H1 (cell line): ENCODE measurements around the gene MZT1. TPM values are rescaled to one million over a fixed set of nuclear protein-coding genes. Genes with fewer than 3 reads are reported as not detected.

Experiments
- EGR1 ChIP-seq: IDR thresholded peaks from 2 replicates; pipeline ENCODE4 v1.6.1; 2011; ENCODE audit warnings: low read depth, low read length, borderline replicate concordance
- EP300 ChIP-seq, 2 experiments: IDR thresholded peaks; 1 replicate in 1 of 2; 2 replicates in 1 of 2; pipeline ENCODE4 v1.6.1; 2011 to 2012; ENCODE audit warnings: low read depth in 2 of 2, low read length in 2 of 2, mild to moderate bottlenecking in 2 of 2, borderline replicate concordance in 1 of 2, inconsistent platforms in 1 of 2, moderate library complexity in 1 of 2
- GABPA ChIP-seq: IDR thresholded peaks from 2 replicates; pipeline ENCODE4 v1.6.1; 2011; ENCODE audit warnings: mild to moderate bottlenecking, low read length, moderate library complexity, borderline replicate concordance; ENCODE audit not compliant: insufficient read depth
- SIN3A ChIP-seq, 2 experiments: IDR thresholded peaks in 1 of 2; conservative IDR thresholded peaks in 1 of 2; 2 replicates each; pipeline ENCODE4 v1.6.1; 2011 to 2012; ENCODE audit warnings: low read length in 2 of 2, improper control_type of control experiment in 1 of 2, low read depth in 1 of 2, mild to moderate bottlenecking in 1 of 2
- polyA plus RNA-seq, 7 experiments: library from polyadenylated mRNA; depleted of rRNA in 3 of 7; stranded (reverse) in 5 of 7; unstranded in 2 of 7; fragments of >200 nt in 5 of 7; fragments of 200-250 nt in 2 of 7; gene quantifications; 1 replicate in 5 of 7; 2 replicates in 1 of 7; 4 replicates in 1 of 7; pipeline versions ENCODE4 v1.2.1 to v1.2.3, GENCODE V29; 2011 to 2013; ENCODE audit warnings: missing spikeins in 2 of 7, mixed read lengths in 2 of 7
- total RNA-seq: library from RNA; stranded (reverse); fragmentation: NEBNext Ultra II Directional; extraction: Animal tissue kit (Norgen Biotek cat#: 25700); gene quantifications from 2 replicates; pipeline ENCODE4 v1.2.1, GENCODE V29; 2021
- TF ChIP-seq, protein P1 (sequence below): IDR thresholded peaks from 2 replicates; pipeline ENCODE4 v1.6.1; 2012; ENCODE audit warnings: inconsistent platforms

MZT1 gene
- total and polyA plus RNA-seq, 2 of the 8 experiments (the other 6 are each of a cell fraction or from before 2014, with no cell fraction given), result 8.8 to 25.2 TPM

DNA sequence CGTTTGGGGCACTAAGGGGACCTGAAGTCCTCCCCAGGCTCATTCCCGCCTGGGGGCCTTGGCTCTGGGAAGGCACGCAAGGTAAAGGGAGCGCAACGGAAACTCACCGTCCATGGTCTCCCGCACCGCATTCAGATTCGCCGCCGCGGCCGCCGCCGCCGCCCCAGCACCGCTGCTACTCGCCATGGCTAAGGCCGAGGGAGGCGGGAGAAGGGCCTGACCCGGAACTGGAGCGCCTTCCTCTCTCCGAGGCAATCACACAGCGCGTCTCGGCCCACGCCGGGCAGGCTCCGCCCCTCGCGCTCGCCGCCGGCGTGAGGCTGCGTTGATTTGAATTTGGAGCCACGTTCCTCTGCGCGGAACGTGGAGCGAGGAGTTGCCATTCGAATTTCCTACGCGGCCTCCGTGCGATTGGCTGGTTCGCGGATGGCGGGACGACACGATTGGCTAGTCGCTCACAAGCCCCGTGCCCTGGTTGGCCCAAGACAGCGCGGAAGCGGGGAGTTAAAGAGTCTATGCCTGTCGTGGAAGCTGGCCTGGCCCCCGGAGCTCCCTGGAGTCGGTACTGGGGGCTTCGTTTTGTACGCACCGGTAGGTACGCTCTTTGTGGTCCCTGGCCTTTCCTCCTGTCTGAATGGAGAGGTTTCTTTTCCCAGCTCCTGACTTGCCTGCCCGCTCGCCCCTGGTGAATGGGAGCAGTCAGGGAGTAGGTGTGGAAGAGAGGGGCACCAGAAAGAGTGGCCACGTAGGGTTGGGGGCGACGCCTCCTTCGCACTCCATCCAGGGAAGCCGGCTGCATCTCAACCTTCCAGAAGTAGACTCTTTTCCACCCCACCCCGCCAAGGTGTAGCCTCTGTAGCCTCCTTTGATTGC, at the start of gene MZT1, which contains the start of gene BORA (continued):
- TF ChIP-seq GABPA (no peak), EGR1 (peak; percentile 22; the same call in 1 of the 2 replicates), EP300 (IDR thresholded peaks at IDR 0.05; ENCODE audit: borderline replicate concordance in 1 of 2, low read depth in 2 of 2, low read length in 2 of 2) (peak in 1 of 2 experiments; percentile 80; a peak in 1 of 3 replicates), SIN3A (conservative IDR thresholded peaks at IDR 0.05 in 1 of 2, IDR thresholded peaks at IDR 0.05 in 1 of 2; ENCODE audit: low read depth in 1 of 2, low read length in 2 of 2) (peak in 1 of 2 experiments; percentile 16; a peak in 2 of 4 replicates)
- TF ChIP-seq, protein P1, sequence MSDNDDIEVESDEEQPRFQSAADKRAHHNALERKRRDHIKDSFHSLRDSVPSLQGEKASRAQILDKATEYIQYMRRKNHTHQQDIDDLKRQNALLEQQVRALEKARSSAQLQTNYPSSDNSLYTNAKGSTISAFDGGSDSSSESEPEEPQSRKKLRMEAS, result peak; percentile 96
